ENCODE measurements around the gene KCNE2. TPM values are rescaled to one million over a fixed set of nuclear protein-coding genes. Genes with fewer than 3 reads are reported as not detected.

KCNE2 gene
- total and polyA plus RNA-seq, 2 of the 8 experiments (the other 6 are each of a cell fraction or from before 2014, with no cell fraction given) = 0.09 to 0.37 TPM

DNA sequence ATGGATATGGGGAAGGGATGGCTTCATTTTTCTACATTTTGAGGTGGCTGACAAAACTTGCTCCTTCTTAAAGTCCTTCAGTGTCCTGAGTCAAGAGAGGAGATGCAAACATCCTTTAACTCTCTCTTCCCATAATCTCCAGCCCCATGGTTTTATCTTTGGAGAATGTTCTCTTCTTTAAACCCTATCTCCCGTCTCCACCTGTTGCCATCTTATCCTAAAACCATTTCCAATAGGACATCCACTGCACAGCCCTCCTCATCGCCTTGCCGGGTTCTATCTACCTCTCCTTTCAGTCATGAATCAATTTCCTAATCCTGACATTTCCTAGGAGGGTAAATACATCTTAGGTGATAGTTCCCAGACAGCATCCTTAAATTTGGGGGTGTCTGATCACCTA is 44.2 kb upstream of the KCNE2 start:
- H3K18ac ChIP-seq (ENCODE audit: extremely low read depth, low read length) = no peak overlapping the region
- no peak overlapping the region for H2BK20ac ChIP-seq (ENCODE audit: low read length)
- no peak overlapping the region for H2BK12ac ChIP-seq (ENCODE audit: low read depth, low read length)
- H3K23me2 ChIP-seq (ENCODE audit: low read depth, low read length) = no peaks in the 10 kb centered on the region
- POLR2A ChIA-PET (ENCODE audit: partially characterized antibody) = no interaction called here
- no peaks in the 10 kb centered on the region for H3K79me2 ChIP-seq (ENCODE audit: control insufficient read depth in 1 of 2, insufficient read depth in 2 of 2, low read length in 2 of 2)
- no peak overlapping the region for H3K9ac ChIP-seq (replicated peaks in 1 of 4; ENCODE audit: extremely low read depth in 1 of 4, low read depth in 3 of 4, low read length in 3 of 4)
- no peak overlapping the region for H3K56ac ChIP-seq (replicated peaks; ENCODE audit: insufficient read length, low read depth, low read length)
- H3K4ac ChIP-seq (replicated peaks; ENCODE audit: insufficient read length, low read depth, low read length) = no peak overlapping the region
- no peak overlapping the region for H2AK5ac ChIP-seq (ENCODE audit: low read depth, low read length)
- H2BK15ac ChIP-seq (ENCODE audit: low read length) = no peak overlapping the region
- H3K23ac ChIP-seq (ENCODE audit: insufficient read length) = no peak overlapping the region
- H4K5ac ChIP-seq (ENCODE audit: insufficient read length, low read depth, low read length) = no peak overlapping the region
- H3K9me3 ChIP-seq (ENCODE audit: insufficient read depth in 2 of 2, low read depth in 1 of 2, low read length in 1 of 2) = no peaks in the 10 kb centered on the region
- H3K4me3 ChIP-seq (ENCODE audit: extremely low read depth in 1 of 4, insufficient read depth in 2 of 4, low read depth in 3 of 4, low read length in 4 of 4) = no peak overlapping the region
- no peaks in the 10 kb centered on the region for H3K27me3 ChIP-seq (replicated peaks in 1 of 4; ENCODE audit: control insufficient read depth in 3 of 4, extremely low read depth in 1 of 4, insufficient read depth in 3 of 4, low read length in 3 of 4)
- no peaks in the 10 kb centered on the region for H4K20me1 ChIP-seq (replicated peaks in 1 of 2; ENCODE audit: control insufficient read depth in 1 of 2, insufficient read depth in 2 of 2, low read length in 2 of 2)
- no peak overlapping the region for H4K91ac ChIP-seq (replicated peaks; ENCODE audit: insufficient read length, low read length)
- no peak overlapping the region for H3K4me2 ChIP-seq (ENCODE audit: insufficient read depth in 1 of 2, low read depth in 2 of 2, low read length in 2 of 2)
- H2AFZ ChIP-seq (ENCODE audit: low read length) = no peak overlapping the region
- H4K8ac ChIP-seq (ENCODE audit: extremely low read depth, insufficient read depth, low read length) = no peak overlapping the region
- H2BK5ac ChIP-seq (ENCODE audit: low read depth, low read length) = no peak overlapping the region
- 87% methylated on average over 3 of the region's 3 CpGs; no CpG with 5 or more reads in 1 of the 2 experiments for WGBS, 2 experiments (ENCODE audit: extremely low coverage in 1 of 2, insufficient coverage in 1 of 2, insufficient read length in 1 of 2, insufficient replicate concordance in 2 of 2, low coverage in 1 of 2, low lambda C conversion rate in 2 of 2, missing lambda C conversion rate in 1 of 2)
- CTCF ChIA-PET (ENCODE audit: partially characterized antibody) = no interaction called here
- no peaks in the 10 kb centered on the region for H3K36me3 ChIP-seq (ENCODE audit: control insufficient read depth in 2 of 4, insufficient read depth in 4 of 4, low read length in 3 of 4)
- H3K79me1 ChIP-seq (ENCODE audit: low read depth, low read length) = no peaks in the 10 kb centered on the region
- H3K14ac ChIP-seq (ENCODE audit: insufficient read length) = no peak overlapping the region
- no peaks in the 10 kb centered on the region for H3K4me1 ChIP-seq (replicated peaks in 1 of 4; ENCODE audit: control insufficient read depth in 3 of 4, insufficient read depth in 4 of 4, low read length in 3 of 4)
- no peak for DNase-seq (ENCODE audit: low read depth in 1 of 2, low spot score in 2 of 2)
- H2BK120ac ChIP-seq (replicated peaks; ENCODE audit: low read depth, low read length) = no peak overlapping the region
- FAIRE-seq = no peak
- no peak overlapping the region for H3K27ac ChIP-seq (ENCODE audit: low read depth, low read length)
- TF ChIP-seq BRCA1 (IDR thresholded peaks at IDR 0.05; ENCODE audit: low read depth, low read length) (no peak), ASH2L (IDR thresholded peaks at IDR 0.05; ENCODE audit: low read length) (no peak), EP300 (IDR thresholded peaks at IDR 0.05; ENCODE audit: borderline replicate concordance in 1 of 2, low read depth in 2 of 2, low read length in 2 of 2) (no peak), RXRA (IDR thresholded peaks at IDR 0.05; ENCODE audit: insufficient read depth, low read depth, low read length) (no peak), RAD21 (IDR thresholded peaks at IDR 0.05 in 1 of 2, conservative IDR thresholded peaks at IDR 0.05 in 1 of 2; ENCODE audit: low read depth in 2 of 2, low read length in 2 of 2) (no peak), CTBP2 (IDR thresholded peaks at IDR 0.05; ENCODE audit: borderline replicate concordance, insufficient read depth, insufficient read length, low read length) (no peak), RNF2 (IDR thresholded peaks at IDR 0.05; ENCODE audit: borderline replicate concordance, low read depth, low read length, missing control alignments, poor library complexity, severe bottlenecking) (no peak), SAP30 (IDR thresholded peaks at IDR 0.05; ENCODE audit: insufficient read depth, insufficient replicate concordance, low read length) (no peak), JUND (IDR thresholded peaks at IDR 0.05; ENCODE audit: low read length) (no peak)
- TF ChIP-seq, protein P1, sequence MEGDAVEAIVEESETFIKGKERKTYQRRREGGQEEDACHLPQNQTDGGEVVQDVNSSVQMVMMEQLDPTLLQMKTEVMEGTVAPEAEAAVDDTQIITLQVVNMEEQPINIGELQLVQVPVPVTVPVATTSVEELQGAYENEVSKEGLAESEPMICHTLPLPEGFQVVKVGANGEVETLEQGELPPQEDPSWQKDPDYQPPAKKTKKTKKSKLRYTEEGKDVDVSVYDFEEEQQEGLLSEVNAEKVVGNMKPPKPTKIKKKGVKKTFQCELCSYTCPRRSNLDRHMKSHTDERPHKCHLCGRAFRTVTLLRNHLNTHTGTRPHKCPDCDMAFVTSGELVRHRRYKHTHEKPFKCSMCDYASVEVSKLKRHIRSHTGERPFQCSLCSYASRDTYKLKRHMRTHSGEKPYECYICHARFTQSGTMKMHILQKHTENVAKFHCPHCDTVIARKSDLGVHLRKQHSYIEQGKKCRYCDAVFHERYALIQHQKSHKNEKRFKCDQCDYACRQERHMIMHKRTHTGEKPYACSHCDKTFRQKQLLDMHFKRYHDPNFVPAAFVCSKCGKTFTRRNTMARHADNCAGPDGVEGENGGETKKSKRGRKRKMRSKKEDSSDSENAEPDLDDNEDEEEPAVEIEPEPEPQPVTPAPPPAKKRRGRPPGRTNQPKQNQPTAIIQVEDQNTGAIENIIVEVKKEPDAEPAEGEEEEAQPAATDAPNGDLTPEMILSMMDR (IDR thresholded peaks at IDR 0.05; ENCODE audit: control extremely low read depth in 1 of 3, insufficient read depth in 1 of 3, low read depth in 1 of 3, low read length in 3 of 3) = no peak

Data from H1 (cell line).